ENCODE results near the gene TMCC2.
A peak's percentile ranks its signal among the peaks of the same experiment; 100 is the strongest.

TMCC2 gene

GRCh38 chr1:205214756-205215155 is 13.0 kb upstream of the TMCC2 start:
- DNase-seq, result no peak

GRCh38 chr1:205216588-205216987 is 11.2 kb upstream of the TMCC2 start:
- DNase-seq, result no peak

GRCh38 chr1:205217418-205217817 is 10.3 kb upstream of the TMCC2 start:
- DNase-seq, result no peak

GRCh38 chr1:205220421-205220820 is 7.3 kb upstream of the TMCC2 start:
- no peak for DNase-seq

- no peak for DNase-seq
Observed at GRCh38 chr1:205224736-205225135, 3.0 kb upstream of the TMCC2 start.

GRCh38 chr1:205225901-205226765 is 1.6 kb upstream of the TMCC2 start:
- peak; percentile 49 for DNase-seq

- peak; percentile 45 for DNase-seq
Observed at GRCh38 chr1:205226868-205227583, 720 bp upstream of the TMCC2 start.

- peak; percentile 61 for DNase-seq
Observed at GRCh38 chr1:205228093-205228521, 361 bp downstream of the TMCC2 start.

- DNase-seq, result peak; percentile 76
Observed at GRCh38 chr1:205229399-205229871, 1.7 kb downstream of the TMCC2 start.

- DNase-seq, result peak; percentile 47
Observed at GRCh38 chr1:205229916-205230700, 2.4 kb downstream of the TMCC2 start.

GRCh38 chr1:205230982-205231381 is 3.2 kb downstream of the TMCC2 start:
- DNase-seq, result peak; percentile 43

GRCh38 chr1:205232127-205232820 is 4.5 kb downstream of the TMCC2 start:
- DNase-seq, result peak; percentile 48

GRCh38 chr1:205232945-205233397 is 5.2 kb downstream of the TMCC2 start:
- DNase-seq, result peak; percentile 45

GRCh38 chr1:205233986-205234385 is 6.2 kb downstream of the TMCC2 start:
- DNase-seq, result peak; percentile 30

- peak; percentile 10 for DNase-seq
Observed at GRCh38 chr1:205235951-205236350, 8.2 kb downstream of the TMCC2 start.

GRCh38 chr1:205236526-205236925 is 8.8 kb downstream of the TMCC2 start:
- peak; percentile 48 for DNase-seq

GRCh38 chr1:205236951-205237475 is 9.3 kb downstream of the TMCC2 start:
- peak; percentile 40 for DNase-seq

GRCh38 chr1:205237526-205238484 is 10.1 kb downstream of the TMCC2 start:
- peak; percentile 61 for DNase-seq

GRCh38 chr1:205239078-205239477 is 11.3 kb downstream of the TMCC2 start:
- peak; percentile 48 for DNase-seq

- DNase-seq, result peak; percentile 50
Observed at GRCh38 chr1:205240118-205240517, 12.4 kb downstream of the TMCC2 start.

- peak; percentile 30 for DNase-seq
Observed at GRCh38 chr1:205240569-205240968, 12.8 kb downstream of the TMCC2 start.
